GM12878 (cell line): ENCODE data around the gene PLD5. TPM values are rescaled to one million over a fixed set of nuclear protein-coding genes. Genes with fewer than 3 reads are reported as not detected.

ENCODE experiments used
- ATAC-seq: fragments of 200-7000 bp; cut with Tn5 transposase; 3 replicates; pipeline ENCODE4 v1.9.1; 2020; ENCODE audit warnings: mild to moderate bottlenecking, moderate library complexity
- BruUV-seq: library from RNA; stranded (reverse); fragments of 400-500 nt; replicated peaks from 2 replicates; lab custom pipeline; 2021; lab: Mats Ljungman, UMichigan
- CTCF ChIA-PET: fragments of 300-600 bp; sonication (Branson Sonifier 250); formaldehyde crosslinking; extraction: SDS; loops from one replicate; lab custom pipeline; 2021; ENCODE audit warnings: inconsistent platforms; lab: Yijun Ruan, JAX
- POLR2A ChIA-PET: fragments of 350-600 bp; formaldehyde crosslinking; extraction: SDS; loops from one replicate; lab custom pipeline; 2021; ENCODE audit warnings: inconsistent platforms; lab: Charles Lee
- RAD21 ChIA-PET: fragments of 300-600 bp; sonication (Branson Sonifier 250); formaldehyde crosslinking; loops from one replicate; lab custom pipeline; 2023; ENCODE audit warnings: antibody characterized with exemption; ENCODE audit not compliant: unreplicated experiment; lab: Charles Lee
- SMC1A ChIA-PET: fragments of 300-600 bp; sonication (Branson Sonifier 250); formaldehyde crosslinking; loops from one replicate; lab custom pipeline; 2023; ENCODE audit not compliant: unreplicated experiment, uncharacterized antibody; lab: Charles Lee
- DNase-seq: peaks from one replicate; pipeline ENCODE4 v3.0.0-alpha.2; 2011; ENCODE audit warnings: low read depth, low spot score
- FAIRE-seq: peaks from 3 replicates; lab custom pipeline; 2011; peaks lifted over from hg19 to GRCh38; lab: Jason Lieb, UNC
- H2AFZ ChIP-seq: 2 replicates; pipeline ENCODE4 v1.6.0; 2011; ENCODE audit warnings: low read depth, low read length, control low read depth; ENCODE audit not compliant: control insufficient read depth
- H3K27ac ChIP-seq: 2 replicates; pipeline ENCODE4 v1.5.1; 2011; ENCODE audit warnings: control low read depth; ENCODE audit not compliant: control insufficient read depth, insufficient read depth
- H3K27me3 ChIP-seq, 2 experiments: replicated peaks in 1 of 2; 2 replicates each; pipeline versions ENCODE4 v1.6.0 to v1.6.1; 2011; ENCODE audit warnings: low read length in 1 of 2; ENCODE audit not compliant: control insufficient read depth in 2 of 2, insufficient read depth in 2 of 2
- H3K36me3 ChIP-seq, 2 experiments: 2 replicates each; pipeline ENCODE4 v1.5.1; 2011; ENCODE audit warnings: low read length in 1 of 2; ENCODE audit not compliant: control insufficient read depth in 2 of 2, insufficient read depth in 2 of 2
- H3K4me1 ChIP-seq: 2 replicates; pipeline ENCODE4 v1.6.1; 2011; ENCODE audit warnings: mild to moderate bottlenecking, low read length, moderate library complexity, mixed read lengths; ENCODE audit not compliant: control insufficient read depth, insufficient read depth
- H3K4me2 ChIP-seq: 2 replicates; pipeline ENCODE4 v1.6.0; 2011; ENCODE audit warnings: control low read depth; ENCODE audit not compliant: control insufficient read depth, insufficient read depth
- H3K4me3 ChIP-seq: fragments of 200-600 bp; sonication (generic); 2 replicates; pipeline ENCODE4 v1.5.1; 2016
- H3K79me2 ChIP-seq: 2 replicates; pipeline ENCODE4 v1.6.0; 2011; ENCODE audit warnings: low read length; ENCODE audit not compliant: control insufficient read depth, insufficient read depth
- H3K9ac ChIP-seq: 2 replicates; pipeline ENCODE4 v1.8.0; 2011; ENCODE audit warnings: low read length, control low read depth, mixed read lengths; ENCODE audit not compliant: control insufficient read depth, insufficient read depth
- H3K9me3 ChIP-seq: replicated peaks from 3 replicates; pipeline ENCODE4 v1.5.1; 2011; ENCODE audit warnings: mild to moderate bottlenecking, low read length; ENCODE audit not compliant: control insufficient read depth, insufficient read depth
- H4K20me1 ChIP-seq: 2 replicates; pipeline ENCODE4 v1.6.0; 2011; ENCODE audit not compliant: control insufficient read depth, insufficient read depth
- BCL11A ChIP-seq: IDR thresholded peaks from 2 replicates; pipeline ENCODE4 v1.6.1; 2011; ENCODE audit warnings: low read depth, low read length
- BMI1 ChIP-seq: fragments of 450-650 bp; IDR thresholded peaks from 2 replicates; pipeline ENCODE4 v1.6.1; 2016; ENCODE audit warnings: mild to moderate bottlenecking, moderate library complexity, borderline replicate concordance
- EED ChIP-seq: sonication (generic); IDR thresholded peaks from 2 replicates; pipeline ENCODE4 v1.6.1; 2016; ENCODE audit warnings: antibody characterized with exemption, low read depth
- KDM1A ChIP-seq: fragments of 200-600 bp; sonication (generic); IDR thresholded peaks from 2 replicates; pipeline ENCODE4 v1.6.1; 2016; ENCODE audit warnings: borderline replicate concordance
- MXI1 ChIP-seq: fragments of 150-350 bp; IDR thresholded peaks from 2 replicates; pipeline ENCODE4 v1.6.1; 2011; ENCODE audit warnings: low read depth, mild to moderate bottlenecking, inconsistent platforms, low read length, improper control_type of control experiment
- NR2C1 ChIP-seq: fragments of 450-650 bp; IDR thresholded peaks from 2 replicates; pipeline ENCODE4 v1.6.1; 2017; ENCODE audit warnings: antibody characterized with exemption, mild to moderate bottlenecking, moderate library complexity
- PAX5 ChIP-seq: IDR thresholded peaks from 2 replicates; pipeline ENCODE4 v1.6.1; 2011; ENCODE audit warnings: low read depth, low read length, borderline replicate concordance
- POLR2A ChIP-seq: IDR thresholded peaks from 2 replicates; pipeline ENCODE4 v1.6.1; 2011; ENCODE audit warnings: low read depth, mild to moderate bottlenecking, low read length
- RUNX3 ChIP-seq: IDR thresholded peaks from 2 replicates; pipeline ENCODE4 v1.6.1; 2012; ENCODE audit warnings: low read length, inconsistent platforms
- TARDBP ChIP-seq: IDR thresholded peaks from 2 replicates; pipeline ENCODE4 v1.6.1; 2016; ENCODE audit warnings: borderline replicate concordance
- WRNIP1 ChIP-seq: IDR thresholded peaks from 2 replicates; pipeline ENCODE4 v1.6.1; 2011; ENCODE audit warnings: low read depth, low read length, improper control_type of control experiment, borderline replicate concordance
- ZNF217 ChIP-seq: fragments of 450-650 bp; IDR thresholded peaks from 2 replicates; pipeline ENCODE4 v1.6.1; 2017; ENCODE audit warnings: antibody characterized with exemption, mild to moderate bottlenecking
- ZNF274 ChIP-seq: IDR thresholded peaks from one replicate; pipeline ENCODE4 v1.8.0; 2011; ENCODE audit not compliant: insufficient read length, insufficient read depth
- WGBS: methylation state at CpG from one replicate; pipeline ENCODE4 v1.1.6; 2016; ENCODE audit warnings: low lambda C conversion rate; ENCODE audit not compliant: insufficient replicate concordance, insufficient coverage; ENCODE audit errors: missing lambda C conversion rate; 5-methylcytosine and 5-hydroxymethylcytosine counted together
- in situ Hi-C: fragments of 300-500 bp; cut with MboI; formaldehyde crosslinking; loops from 9 replicates; pipeline ENCODE4 v1.14.3; 2018; ENCODE audit warnings: mixed read lengths
- intact Hi-C: fragments of 100-400 bp; cut with micrococcal nuclease; formaldehyde crosslinking; loops from one replicate; pipeline ENCODE4 v1.14.2; 2022; ENCODE audit not compliant: unreplicated experiment
- polyA plus RNA-seq, 11 experiments: library from polyadenylated mRNA; depleted of rRNA in 4 of 11; unstranded in 6 of 11; stranded (reverse) in 5 of 11; fragments of >200 nt; fragmentation: Nextera tagmentation in 4 of 11; fragmentation: Illumina TruSeq in 1 of 11; extraction: Ambion mirVana in 4 of 11; extraction: Trizol in 1 of 11; gene quantifications; 1 replicate in 1 of 11; 2 replicates in 10 of 11; pipeline versions ENCODE4 v1.2.1 to v1.2.3, GENCODE V29; 2011 to 2016; ENCODE audit warnings: inconsistent platforms in 2 of 11, missing spikeins in 2 of 11, low read depth in 1 of 11
- total RNA-seq, 4 experiments: library from RNA; depleted of rRNA in 3 of 4; stranded (reverse); fragments of >200 nt in 3 of 4; fragmentation: Illumina TruSeq in 1 of 4; extraction: Trizol in 1 of 4; gene quantifications; 2 replicates each; pipeline versions ENCODE4 v1.2.1 to v1.2.3, GENCODE V29; 2013 to 2021
- TF ChIP-seq, protein P1 (sequence below): fragments of 450-650 bp; conservative IDR thresholded peaks from 2 replicates; pipeline ENCODE4 v1.6.1; 2017; ENCODE audit warnings: mild to moderate bottlenecking, moderate library complexity
- TF ChIP-seq, protein P2 (sequence below): IDR thresholded peaks from 2 replicates; pipeline ENCODE4 v1.6.1; 2011; ENCODE audit warnings: low read depth, low read length, improper control_type of control experiment, borderline replicate concordance
- TF ChIP-seq, protein P3 (sequence below): fragments of 450-650 bp; IDR thresholded peaks from 2 replicates; pipeline ENCODE4 v1.6.1; 2017; ENCODE audit warnings: antibody characterized with exemption, mild to moderate bottlenecking, moderate library complexity
- TF ChIP-seq, protein P4 (sequence below): IDR thresholded peaks from 2 replicates; pipeline ENCODE4 v1.6.1; 2012; ENCODE audit warnings: low read depth, low read length, improper control_type of control experiment

Gene PLD5
- total and polyA plus RNA-seq, 10 of the 15 experiments (the other 5 are each of a cell fraction or from before 2014, with no cell fraction given): not detected

DNA sequence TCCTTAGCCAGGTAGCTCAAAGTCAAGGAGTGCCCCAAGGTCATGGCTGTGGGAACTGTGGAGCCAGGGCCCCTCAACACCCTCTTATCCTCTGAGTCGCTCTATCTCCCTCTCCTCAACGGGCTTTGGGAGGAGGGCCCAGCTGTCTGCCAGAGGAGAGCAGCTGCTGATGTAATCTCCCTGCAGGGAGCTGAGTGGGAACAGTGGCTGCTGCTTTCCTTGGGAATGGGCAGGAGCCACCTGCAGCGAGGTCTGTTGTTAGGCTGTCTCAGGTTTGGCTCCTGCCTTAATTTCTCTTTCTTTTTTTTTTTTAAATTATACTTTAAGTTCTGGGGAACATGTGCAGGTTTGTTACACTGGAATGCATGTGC is 466.8 kb downstream of the PLD5 start:
- no peak for FAIRE-seq
- no peak overlapping the region for H3K4me3 ChIP-seq
- intact Hi-C loops: no loop called here
- H3K27me3 ChIP-seq: no peaks in the 10 kb centered on the region
- no peak overlapping the region for H3K4me2 ChIP-seq
- CTCF ChIA-PET: interaction anchor here (0.6 kb wide), 1 partner anchor 507 kb away, joined by 4 read pairs; no protein-coding TSS in a partner anchor
- ATAC-seq: no peak
- no peaks in the 10 kb centered on the region for H3K36me3 ChIP-seq
- H3K4me1 ChIP-seq: peaks cover 6% of the 10 kb centered on the region; the same call in 1 of the 2 replicates
- SMC1A ChIA-PET: no interaction called here
- H3K9me3 ChIP-seq: no peaks in the 10 kb centered on the region
- H3K27ac ChIP-seq: no peak overlapping the region
- no peak for TF ChIP-seq EED
- TF ChIP-seq BCL11A: no peak
- TF ChIP-seq, protein P1, sequence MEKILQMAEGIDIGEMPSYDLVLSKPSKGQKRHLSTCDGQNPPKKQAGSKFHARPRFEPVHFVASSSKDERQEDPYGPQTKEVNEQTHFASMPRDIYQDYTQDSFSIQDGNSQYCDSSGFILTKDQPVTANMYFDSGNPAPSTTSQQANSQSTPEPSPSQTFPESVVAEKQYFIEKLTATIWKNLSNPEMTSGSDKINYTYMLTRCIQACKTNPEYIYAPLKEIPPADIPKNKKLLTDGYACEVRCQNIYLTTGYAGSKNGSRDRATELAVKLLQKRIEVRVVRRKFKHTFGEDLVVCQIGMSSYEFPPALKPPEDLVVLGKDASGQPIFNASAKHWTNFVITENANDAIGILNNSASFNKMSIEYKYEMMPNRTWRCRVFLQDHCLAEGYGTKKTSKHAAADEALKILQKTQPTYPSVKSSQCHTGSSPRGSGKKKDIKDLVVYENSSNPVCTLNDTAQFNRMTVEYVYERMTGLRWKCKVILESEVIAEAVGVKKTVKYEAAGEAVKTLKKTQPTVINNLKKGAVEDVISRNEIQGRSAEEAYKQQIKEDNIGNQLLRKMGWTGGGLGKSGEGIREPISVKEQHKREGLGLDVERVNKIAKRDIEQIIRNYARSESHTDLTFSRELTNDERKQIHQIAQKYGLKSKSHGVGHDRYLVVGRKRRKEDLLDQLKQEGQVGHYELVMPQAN: no peak
- no peak for TF ChIP-seq BMI1
- TF ChIP-seq TARDBP: no peak
- no peak for TF ChIP-seq PAX5
- TF ChIP-seq, protein P2, sequence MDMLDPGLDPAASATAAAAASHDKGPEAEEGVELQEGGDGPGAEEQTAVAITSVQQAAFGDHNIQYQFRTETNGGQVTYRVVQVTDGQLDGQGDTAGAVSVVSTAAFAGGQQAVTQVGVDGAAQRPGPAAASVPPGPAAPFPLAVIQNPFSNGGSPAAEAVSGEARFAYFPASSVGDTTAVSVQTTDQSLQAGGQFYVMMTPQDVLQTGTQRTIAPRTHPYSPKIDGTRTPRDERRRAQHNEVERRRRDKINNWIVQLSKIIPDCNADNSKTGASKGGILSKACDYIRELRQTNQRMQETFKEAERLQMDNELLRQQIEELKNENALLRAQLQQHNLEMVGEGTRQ: no peak
- no peak for TF ChIP-seq POLR2A
- TF ChIP-seq RUNX3: no peak
- no peak for TF ChIP-seq KDM1A
- TF ChIP-seq, protein P3, sequence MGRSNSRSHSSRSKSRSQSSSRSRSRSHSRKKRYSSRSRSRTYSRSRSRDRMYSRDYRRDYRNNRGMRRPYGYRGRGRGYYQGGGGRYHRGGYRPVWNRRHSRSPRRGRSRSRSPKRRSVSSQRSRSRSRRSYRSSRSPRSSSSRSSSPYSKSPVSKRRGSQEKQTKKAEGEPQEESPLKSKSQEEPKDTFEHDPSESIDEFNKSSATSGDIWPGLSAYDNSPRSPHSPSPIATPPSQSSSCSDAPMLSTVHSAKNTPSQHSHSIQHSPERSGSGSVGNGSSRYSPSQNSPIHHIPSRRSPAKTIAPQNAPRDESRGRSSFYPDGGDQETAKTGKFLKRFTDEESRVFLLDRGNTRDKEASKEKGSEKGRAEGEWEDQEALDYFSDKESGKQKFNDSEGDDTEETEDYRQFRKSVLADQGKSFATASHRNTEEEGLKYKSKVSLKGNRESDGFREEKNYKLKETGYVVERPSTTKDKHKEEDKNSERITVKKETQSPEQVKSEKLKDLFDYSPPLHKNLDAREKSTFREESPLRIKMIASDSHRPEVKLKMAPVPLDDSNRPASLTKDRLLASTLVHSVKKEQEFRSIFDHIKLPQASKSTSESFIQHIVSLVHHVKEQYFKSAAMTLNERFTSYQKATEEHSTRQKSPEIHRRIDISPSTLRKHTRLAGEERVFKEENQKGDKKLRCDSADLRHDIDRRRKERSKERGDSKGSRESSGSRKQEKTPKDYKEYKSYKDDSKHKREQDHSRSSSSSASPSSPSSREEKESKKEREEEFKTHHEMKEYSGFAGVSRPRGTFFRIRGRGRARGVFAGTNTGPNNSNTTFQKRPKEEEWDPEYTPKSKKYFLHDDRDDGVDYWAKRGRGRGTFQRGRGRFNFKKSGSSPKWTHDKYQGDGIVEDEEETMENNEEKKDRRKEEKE: no peak
- TF ChIP-seq ZNF274: no peak
- TF ChIP-seq, protein P4, sequence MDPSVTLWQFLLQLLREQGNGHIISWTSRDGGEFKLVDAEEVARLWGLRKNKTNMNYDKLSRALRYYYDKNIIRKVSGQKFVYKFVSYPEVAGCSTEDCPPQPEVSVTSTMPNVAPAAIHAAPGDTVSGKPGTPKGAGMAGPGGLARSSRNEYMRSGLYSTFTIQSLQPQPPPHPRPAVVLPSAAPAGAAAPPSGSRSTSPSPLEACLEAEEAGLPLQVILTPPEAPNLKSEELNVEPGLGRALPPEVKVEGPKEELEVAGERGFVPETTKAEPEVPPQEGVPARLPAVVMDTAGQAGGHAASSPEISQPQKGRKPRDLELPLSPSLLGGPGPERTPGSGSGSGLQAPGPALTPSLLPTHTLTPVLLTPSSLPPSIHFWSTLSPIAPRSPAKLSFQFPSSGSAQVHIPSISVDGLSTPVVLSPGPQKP: no peak
- no peak for TF ChIP-seq ZNF217
- no peak for TF ChIP-seq MXI1
- no peak for TF ChIP-seq NR2C1
- TF ChIP-seq WRNIP1: no peak
- no peaks in the 10 kb centered on the region for H3K79me2 ChIP-seq
- DNase-seq: no peak
- H2AFZ ChIP-seq: no peak overlapping the region
- RAD21 ChIA-PET: no interaction called here
- in situ Hi-C loops: no loop called here
- WGBS: 56% methylated on average over 3 of the region's 3 CpGs
- no peaks in the 10 kb centered on the region for H4K20me1 ChIP-seq
- POLR2A ChIA-PET: no interaction called here
- no TSS peak for BruUV-seq
- H3K9ac ChIP-seq: no peak overlapping the region
